GM10847 (cell line): ENCODE results near the gene SMYD4.

Experiments
- POLR2A ChIP-seq: IDR thresholded peaks from 2 replicates; pipeline ENCODE4 v1.6.1; 2011; ENCODE audit not compliant: insufficient read length; ENCODE audit errors: extremely low read depth

The SMYD4 gene

GRCh38 chr17:1745513-1746020 is 84.1 kb downstream of the SMYD4 start:
- no peak for TF ChIP-seq POLR2A

- TF ChIP-seq POLR2A, result no peak
Observed at GRCh38 chr17:1744551-1745512, 84.9 kb downstream of the SMYD4 start.

GRCh38 chr17:1743088-1743439 is 86.6 kb downstream of the SMYD4 start:
- no peak for TF ChIP-seq POLR2A

- TF ChIP-seq POLR2A, result no peak
Observed at GRCh38 chr17:1742371-1743087, 87.2 kb downstream of the SMYD4 start, which contains the start of gene SERPINF2. SERPINF2 (plus strand) TSS chr17:1742871; CDS start chr17:1744996, 2,125 bp downstream.

- no peak for TF ChIP-seq POLR2A
Observed at GRCh38 chr17:1737531-1738291, 92.0 kb downstream of the SMYD4 start.

- no peak for TF ChIP-seq POLR2A
Observed at GRCh38 chr17:1736348-1737281, 93.1 kb downstream of the SMYD4 start.

GRCh38 chr17:1735834-1736347 is 93.8 kb downstream of the SMYD4 start:
- TF ChIP-seq POLR2A, result no peak

- no peak for TF ChIP-seq POLR2A
Observed at GRCh38 chr17:1735418-1735817, 94.3 kb downstream of the SMYD4 start.

GRCh38 chr17:1733759-1734158 is 95.9 kb downstream of the SMYD4 start:
- no peak for TF ChIP-seq POLR2A

GRCh38 chr17:1732833-1733321 is 96.8 kb downstream of the SMYD4 start:
- no peak for TF ChIP-seq POLR2A

- TF ChIP-seq POLR2A, result no peak
Observed at GRCh38 chr17:1732241-1732832, 97.4 kb downstream of the SMYD4 start.

GRCh38 chr17:1731194-1731506 is 98.6 kb downstream of the SMYD4 start:
- no peak for TF ChIP-seq POLR2A

GRCh38 chr17:1730326-1731193 is 99.1 kb downstream of the SMYD4 start:
- no peak for TF ChIP-seq POLR2A

- no peak for TF ChIP-seq POLR2A
Observed at GRCh38 chr17:1729966-1730325, 99.8 kb downstream of the SMYD4 start.
